Measurements from ENCODE around the gene TMEM259. TPM values are rescaled to one million over a fixed set of nuclear protein-coding genes. Genes with fewer than 3 reads are reported as not detected.

Gene TMEM259
- total and polyA plus RNA-seq, 9 of the 15 experiments (the other 6 are each of a cell fraction or from before 2014, with no cell fraction given): 0.52 to 231 (median 63.6) TPM

- no peak for TF ChIP-seq ZNF57 (CRISPR knock-in tag; IDR thresholded peaks at IDR 0.05)
- TF ChIP-seq PHF8 (IDR thresholded peaks at IDR 0.05; ENCODE audit: borderline replicate concordance, low read length): no peak
- TF ChIP-seq SETDB1 (IDR thresholded peaks at IDR 0.05; ENCODE audit: low read length): no peak
- no peak for TF ChIP-seq TFAM (CRISPR knock-in tag; conservative IDR thresholded peaks at IDR 0.05)
- TF ChIP-seq HDAC1 (IDR thresholded peaks at IDR 0.05): peak in 1 of 2 experiments; percentile 58; a peak in 2 of 4 replicates
- TF ChIP-seq CEBPG (CRISPR knock-in tag; IDR thresholded peaks at IDR 0.05): peak; percentile 42; the same call in 1 of the 2 replicates
- peak in 1 of 2 experiments; percentile 5; a peak in 1 of 4 replicates for TF ChIP-seq CEBPG (tag; conservative IDR thresholded peaks at IDR 0.05 in 1 of 2, IDR thresholded peaks at IDR 0.05 in 1 of 2)
- TF ChIP-seq CTCFL (IDR thresholded peaks at IDR 0.05; ENCODE audit: borderline replicate concordance, insufficient read depth, low read depth, low read length, poor library complexity, severe bottlenecking): no peak
- TF ChIP-seq, protein P1, sequence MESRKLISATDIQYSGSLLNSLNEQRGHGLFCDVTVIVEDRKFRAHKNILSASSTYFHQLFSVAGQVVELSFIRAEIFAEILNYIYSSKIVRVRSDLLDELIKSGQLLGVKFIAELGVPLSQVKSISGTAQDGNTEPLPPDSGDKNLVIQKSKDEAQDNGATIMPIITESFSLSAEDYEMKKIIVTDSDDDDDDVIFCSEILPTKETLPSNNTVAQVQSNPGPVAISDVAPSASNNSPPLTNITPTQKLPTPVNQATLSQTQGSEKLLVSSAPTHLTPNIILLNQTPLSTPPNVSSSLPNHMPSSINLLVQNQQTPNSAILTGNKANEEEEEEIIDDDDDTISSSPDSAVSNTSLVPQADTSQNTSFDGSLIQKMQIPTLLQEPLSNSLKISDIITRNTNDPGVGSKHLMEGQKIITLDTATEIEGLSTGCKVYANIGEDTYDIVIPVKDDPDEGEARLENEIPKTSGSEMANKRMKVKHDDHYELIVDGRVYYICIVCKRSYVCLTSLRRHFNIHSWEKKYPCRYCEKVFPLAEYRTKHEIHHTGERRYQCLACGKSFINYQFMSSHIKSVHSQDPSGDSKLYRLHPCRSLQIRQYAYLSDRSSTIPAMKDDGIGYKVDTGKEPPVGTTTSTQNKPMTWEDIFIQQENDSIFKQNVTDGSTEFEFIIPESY (CRISPR knock-in tag; IDR thresholded peaks at IDR 0.05): peak; percentile 62
- TF ChIP-seq GTF2A2 (tag; IDR thresholded peaks at IDR 0.05): no peak
- no peak for TF ChIP-seq ZNF551 (CRISPR knock-in tag; IDR thresholded peaks at IDR 0.05)
- no peak for TF ChIP-seq SMARCA5 (IDR thresholded peaks at IDR 0.05)
- no peak for TF ChIP-seq TARDBP (IDR thresholded peaks at IDR 0.05)
- no peak for TF ChIP-seq ZNF324 (CRISPR knock-in tag; IDR thresholded peaks at IDR 0.05)
- TF ChIP-seq FOXO4 (CRISPR knock-in tag; IDR thresholded peaks at IDR 0.05): no peak
- no peak for TF ChIP-seq GTF3C2 (IDR thresholded peaks at IDR 0.05; ENCODE audit: borderline replicate concordance, extremely low read depth, insufficient read length)
- TF ChIP-seq BRCA1 (IDR thresholded peaks at IDR 0.05): no peak
- TF ChIP-seq BRCA1 (CRISPR knock-in tag; IDR thresholded peaks at IDR 0.05): no peak
- no peak for TF ChIP-seq MECOM (CRISPR knock-in tag; IDR thresholded peaks at IDR 0.05)
Observed at GRCh38 chr19:1068009-1069001, 47.4 kb upstream of the TMEM259 start (continued).
